Measurements from ENCODE around the gene PLIN5. TPM values are rescaled to one million over a fixed set of nuclear protein-coding genes. Genes with fewer than 3 reads are reported as not detected.
A peak's percentile ranks its signal among the peaks of the same experiment; 100 is the strongest.

The PLIN5 gene
- total and polyA plus RNA-seq, 2 experiments from 2014 or later: 5.8 to 6.4 TPM

GRCh38 chr19:4579389-4579788 lies 44.4 kb upstream of the PLIN5 start:
- TF ChIP-seq, protein P1, sequence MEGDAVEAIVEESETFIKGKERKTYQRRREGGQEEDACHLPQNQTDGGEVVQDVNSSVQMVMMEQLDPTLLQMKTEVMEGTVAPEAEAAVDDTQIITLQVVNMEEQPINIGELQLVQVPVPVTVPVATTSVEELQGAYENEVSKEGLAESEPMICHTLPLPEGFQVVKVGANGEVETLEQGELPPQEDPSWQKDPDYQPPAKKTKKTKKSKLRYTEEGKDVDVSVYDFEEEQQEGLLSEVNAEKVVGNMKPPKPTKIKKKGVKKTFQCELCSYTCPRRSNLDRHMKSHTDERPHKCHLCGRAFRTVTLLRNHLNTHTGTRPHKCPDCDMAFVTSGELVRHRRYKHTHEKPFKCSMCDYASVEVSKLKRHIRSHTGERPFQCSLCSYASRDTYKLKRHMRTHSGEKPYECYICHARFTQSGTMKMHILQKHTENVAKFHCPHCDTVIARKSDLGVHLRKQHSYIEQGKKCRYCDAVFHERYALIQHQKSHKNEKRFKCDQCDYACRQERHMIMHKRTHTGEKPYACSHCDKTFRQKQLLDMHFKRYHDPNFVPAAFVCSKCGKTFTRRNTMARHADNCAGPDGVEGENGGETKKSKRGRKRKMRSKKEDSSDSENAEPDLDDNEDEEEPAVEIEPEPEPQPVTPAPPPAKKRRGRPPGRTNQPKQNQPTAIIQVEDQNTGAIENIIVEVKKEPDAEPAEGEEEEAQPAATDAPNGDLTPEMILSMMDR (IDR thresholded peaks at IDR 0.05; ENCODE audit: poor library complexity): no peak
- TF ChIP-seq EZH2phosphoT487 (IDR thresholded peaks at IDR 0.05; ENCODE audit: low read depth, severe bottlenecking, unreplicated experiment): no peak
- no peak for TF ChIP-seq EZH2 (IDR thresholded peaks at IDR 0.05; ENCODE audit: borderline replicate concordance)
- Histone ChIP-seq H2AFZ (no peak overlapping the region), H3K27me3 (peaks cover 28% of the 10 kb centered on the region), H3K27ac (no peak overlapping the region), H3K79me2 (no peaks in the 10 kb centered on the region), H4K20me1 (ENCODE audit: insufficient read depth, poor library complexity, severe bottlenecking) (no peaks in the 10 kb centered on the region), H3K4me2 (no peak overlapping the region), H3K4me3 (no peak overlapping the region), H3K9me2 (replicated peaks; ENCODE audit: insufficient read depth) (no peaks in the 10 kb centered on the region), H3K9me3 (ENCODE audit: low read depth) (no peaks in the 10 kb centered on the region), H3K4me1 (ENCODE audit: insufficient read depth) (peaks cover 18% of the 10 kb centered on the region), H3K36me3 (replicated peaks; ENCODE audit: insufficient read depth, low read depth) (no peaks in the 10 kb centered on the region)
- WGBS (ENCODE audit: low lambda C conversion rate, missing lambda C conversion rate): 87% methylated on average over 8 of the region's 8 CpGs
- no peak for DNase-seq (ENCODE audit: low spot score)

DNA sequence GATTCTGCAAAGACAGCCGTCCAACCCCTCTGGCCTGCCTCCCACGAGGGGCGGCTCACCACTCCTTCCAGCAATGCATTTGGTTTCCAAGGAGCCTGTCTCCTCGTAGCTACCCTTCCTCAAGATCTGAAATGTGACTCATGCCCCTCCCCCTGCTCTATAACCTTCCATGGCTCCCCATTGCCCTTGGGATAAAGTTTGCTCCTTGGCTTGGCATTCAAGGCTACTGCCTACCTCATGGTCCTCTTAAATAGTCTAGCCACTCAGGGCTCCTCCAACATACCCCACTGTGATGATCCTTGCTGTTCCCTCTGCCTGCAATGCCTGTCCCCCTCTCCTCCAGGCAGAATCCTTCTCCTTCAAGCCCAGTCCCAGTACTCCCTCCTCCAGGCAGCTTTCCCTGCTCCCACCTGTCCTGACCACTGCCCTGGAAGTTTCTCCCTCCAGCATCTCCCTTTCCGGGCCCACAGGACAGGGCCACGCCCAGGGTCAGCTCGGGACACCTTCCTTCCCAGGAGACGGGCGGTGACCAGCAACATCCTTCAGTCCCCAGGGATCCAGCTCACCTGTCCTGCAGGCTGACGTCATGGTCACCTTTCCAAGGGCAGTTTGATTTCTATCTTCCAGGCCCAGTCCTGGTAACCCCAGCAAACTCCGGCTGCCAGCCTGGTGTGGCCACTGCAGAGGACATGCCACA lies 43.7 kb upstream of the PLIN5 start:
- H3K9me3 ChIP-seq (ENCODE audit: low read depth): no peaks in the 10 kb centered on the region
- H3K27me3 ChIP-seq: peaks cover 28% of the 10 kb centered on the region
- no peaks in the 10 kb centered on the region for H4K20me1 ChIP-seq (ENCODE audit: insufficient read depth, poor library complexity, severe bottlenecking)
- 75% methylated on average over 11 of the region's 11 CpGs for WGBS (ENCODE audit: low lambda C conversion rate, missing lambda C conversion rate)
- DNase-seq (ENCODE audit: low spot score): peak; percentile 13
- H3K4me1 ChIP-seq (ENCODE audit: insufficient read depth): peaks cover 13% of the 10 kb centered on the region
- H3K4me3 ChIP-seq: no peak overlapping the region
- no peak overlapping the region for H3K4me2 ChIP-seq
- TF ChIP-seq, protein P1 (IDR thresholded peaks at IDR 0.05; ENCODE audit: poor library complexity): no peak
- TF ChIP-seq EZH2phosphoT487 (IDR thresholded peaks at IDR 0.05; ENCODE audit: low read depth, severe bottlenecking, unreplicated experiment) (no peak), EZH2 (IDR thresholded peaks at IDR 0.05; ENCODE audit: borderline replicate concordance) (no peak)
- no peaks in the 10 kb centered on the region for H3K36me3 ChIP-seq (replicated peaks; ENCODE audit: insufficient read depth, low read depth)
- H3K9me2 ChIP-seq (replicated peaks; ENCODE audit: insufficient read depth): no peaks in the 10 kb centered on the region
- no peak overlapping the region for H3K27ac ChIP-seq
- H2AFZ ChIP-seq: no peak overlapping the region
- H3K79me2 ChIP-seq: no peaks in the 10 kb centered on the region

DNA sequence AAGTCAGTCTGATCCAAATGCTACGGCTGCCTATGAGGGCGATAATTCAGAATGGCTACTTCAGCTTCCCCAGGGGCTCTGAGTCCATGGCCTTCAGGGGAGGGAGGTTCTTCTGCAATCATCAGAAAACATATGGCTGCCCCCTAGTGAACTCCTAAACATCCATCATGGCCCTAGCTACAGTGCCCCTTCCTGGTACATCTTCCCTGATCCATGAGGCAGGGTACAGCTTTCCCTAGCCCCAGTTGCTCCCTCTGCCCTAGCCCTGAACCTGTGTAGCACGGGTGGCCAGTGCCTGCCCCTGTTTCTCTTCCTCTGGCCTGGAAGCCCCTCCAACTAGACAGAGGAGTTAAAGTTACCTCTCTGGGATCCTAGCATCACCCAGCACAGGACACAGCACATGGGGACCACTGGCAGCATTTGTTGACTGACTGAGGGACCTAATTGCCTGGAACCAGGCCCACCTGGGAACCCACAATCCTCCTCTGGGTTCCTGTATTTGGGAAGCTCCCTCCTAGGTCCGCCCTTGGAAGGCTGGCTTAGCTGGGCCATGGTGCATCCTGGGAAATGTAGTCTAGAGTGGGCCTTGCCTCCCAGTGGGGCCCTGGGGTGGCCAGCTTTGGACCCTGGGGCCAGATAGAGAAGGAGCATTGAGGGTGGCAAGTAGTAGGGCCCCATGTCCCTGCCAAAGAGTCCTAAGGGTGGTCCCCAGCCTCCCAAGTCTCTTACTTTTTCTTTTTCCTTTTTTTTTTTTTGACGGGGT lies 42.2 kb upstream of the PLIN5 start:
- Histone ChIP-seq H2AFZ (no peak overlapping the region), H3K36me3 (replicated peaks; ENCODE audit: insufficient read depth, low read depth) (no peaks in the 10 kb centered on the region), H3K27me3 (peaks cover 24% of the 10 kb centered on the region), H3K79me2 (no peaks in the 10 kb centered on the region), H3K9me2 (replicated peaks; ENCODE audit: insufficient read depth) (no peaks in the 10 kb centered on the region), H4K20me1 (ENCODE audit: insufficient read depth, poor library complexity, severe bottlenecking) (no peaks in the 10 kb centered on the region), H3K4me2 (no peak overlapping the region), H3K27ac (no peak overlapping the region), H3K9me3 (ENCODE audit: low read depth) (no peaks in the 10 kb centered on the region), H3K4me1 (ENCODE audit: insufficient read depth) (peaks cover 13% of the 10 kb centered on the region), H3K4me3 (no peak overlapping the region)
- WGBS (ENCODE audit: low lambda C conversion rate, missing lambda C conversion rate): 91% methylated on average over 5 of the region's 5 CpGs
- TF ChIP-seq EZH2 (IDR thresholded peaks at IDR 0.05; ENCODE audit: borderline replicate concordance) (no peak), EZH2phosphoT487 (IDR thresholded peaks at IDR 0.05; ENCODE audit: low read depth, severe bottlenecking, unreplicated experiment) (no peak)
- TF ChIP-seq, protein P1 (IDR thresholded peaks at IDR 0.05; ENCODE audit: poor library complexity): no peak
- DNase-seq (ENCODE audit: low spot score): peak; percentile 8
